ENCODE results near the gene KIFC3.

- no peak for TF ChIP-seq POLR2A (IDR thresholded peaks at IDR 0.05; ENCODE audit: low read depth)
- no peak for TF ChIP-seq CTCF (IDR thresholded peaks at IDR 0.05)
- TF ChIP-seq POLR2AphosphoS5 (IDR thresholded peaks at IDR 0.05) = no peak
Measured at GRCh38 chr16:57729182-57729484, 73.2 kb downstream of the KIFC3 start.
